Osteocyte (in vitro differentiated cells): ENCODE measurements around the gene DICER1. TPM values are rescaled to one million over a fixed set of nuclear protein-coding genes. Genes with fewer than 3 reads are reported as not detected.

Source experiments
- DNase-seq: peaks from one replicate; pipeline ENCODE4 v3.0.0; 2021; ENCODE audit warnings: mixed read lengths; ENCODE audit not compliant: unreplicated experiment; ENCODE audit errors: extremely low spot score
- H3K27ac Mint-ChIP-seq: one replicate; pipeline ENCODE4 v1.8.0; 2021; ENCODE audit warnings: mild to moderate bottlenecking, mixed read lengths; ENCODE audit not compliant: unreplicated experiment
- H3K27me3 Mint-ChIP-seq: one replicate; pipeline ENCODE4 v1.8.0; 2021; ENCODE audit warnings: mixed read lengths; ENCODE audit not compliant: unreplicated experiment
- H3K36me3 Mint-ChIP-seq: one replicate; pipeline ENCODE4 v1.8.0; 2021; ENCODE audit warnings: mixed read lengths; ENCODE audit not compliant: unreplicated experiment
- H3K4me1 Mint-ChIP-seq: one replicate; pipeline ENCODE4 v1.8.0; 2021; ENCODE audit warnings: mixed read lengths; ENCODE audit not compliant: unreplicated experiment
- H3K4me3 Mint-ChIP-seq: one replicate; pipeline ENCODE4 v1.8.0; 2021; ENCODE audit warnings: mild to moderate bottlenecking, moderate library complexity, mixed read lengths; ENCODE audit not compliant: unreplicated experiment
- H3K9me3 Mint-ChIP-seq: one replicate; pipeline ENCODE4 v1.8.0; 2021; ENCODE audit warnings: mixed read lengths; ENCODE audit not compliant: unreplicated experiment
- total RNA-seq: library from RNA; stranded (reverse); gene quantifications from 2 replicates; pipeline ENCODE4 v1.2.1, GENCODE V29; 2021
- TF ChIP-seq, protein P1 (sequence below): fragments of 200-600 bp; sonication (generic); IDR thresholded peaks from 2 replicates; pipeline ENCODE4 v1.5.0; 2021; ENCODE audit warnings: antibody characterized with exemption, mild to moderate bottlenecking, moderate library complexity

Gene DICER1
- total RNA-seq, 1 donor from 2014 or later = 55.9 TPM

DNA sequence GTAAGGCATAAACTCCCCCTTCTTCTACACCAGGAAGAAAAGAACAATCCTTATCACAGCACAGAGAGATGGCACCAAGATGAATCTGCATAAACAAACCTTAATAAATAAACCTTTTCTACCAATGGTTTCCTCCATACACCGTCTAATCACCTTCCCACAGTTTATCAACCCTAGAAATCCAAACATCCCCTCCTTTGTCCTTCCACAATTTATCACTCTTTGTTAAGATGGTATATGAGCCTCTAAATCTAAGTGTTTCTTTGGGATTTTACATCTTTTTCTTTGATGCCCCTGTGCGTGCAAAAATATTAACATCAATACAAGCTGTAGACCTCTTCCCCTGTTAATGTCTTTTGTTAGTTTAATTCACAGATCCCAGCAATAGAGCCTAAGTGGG lies 12.5 kb downstream of the DICER1 start:
- H3K9me3 Mint-ChIP-seq = peaks cover 9% of the 10 kb centered on the region
- H3K4me1 Mint-ChIP-seq = peaks cover 42% of the 10 kb centered on the region
- no peak overlapping the region for H3K4me3 Mint-ChIP-seq
- TF ChIP-seq, protein P1, sequence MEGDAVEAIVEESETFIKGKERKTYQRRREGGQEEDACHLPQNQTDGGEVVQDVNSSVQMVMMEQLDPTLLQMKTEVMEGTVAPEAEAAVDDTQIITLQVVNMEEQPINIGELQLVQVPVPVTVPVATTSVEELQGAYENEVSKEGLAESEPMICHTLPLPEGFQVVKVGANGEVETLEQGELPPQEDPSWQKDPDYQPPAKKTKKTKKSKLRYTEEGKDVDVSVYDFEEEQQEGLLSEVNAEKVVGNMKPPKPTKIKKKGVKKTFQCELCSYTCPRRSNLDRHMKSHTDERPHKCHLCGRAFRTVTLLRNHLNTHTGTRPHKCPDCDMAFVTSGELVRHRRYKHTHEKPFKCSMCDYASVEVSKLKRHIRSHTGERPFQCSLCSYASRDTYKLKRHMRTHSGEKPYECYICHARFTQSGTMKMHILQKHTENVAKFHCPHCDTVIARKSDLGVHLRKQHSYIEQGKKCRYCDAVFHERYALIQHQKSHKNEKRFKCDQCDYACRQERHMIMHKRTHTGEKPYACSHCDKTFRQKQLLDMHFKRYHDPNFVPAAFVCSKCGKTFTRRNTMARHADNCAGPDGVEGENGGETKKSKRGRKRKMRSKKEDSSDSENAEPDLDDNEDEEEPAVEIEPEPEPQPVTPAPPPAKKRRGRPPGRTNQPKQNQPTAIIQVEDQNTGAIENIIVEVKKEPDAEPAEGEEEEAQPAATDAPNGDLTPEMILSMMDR = no peak
- H3K27me3 Mint-ChIP-seq = no peaks in the 10 kb centered on the region
- DNase-seq = no peak
- H3K36me3 Mint-ChIP-seq = peaks cover 12% of the 10 kb centered on the region
- H3K27ac Mint-ChIP-seq = peak overlapping the region; percentile 20

DNA sequence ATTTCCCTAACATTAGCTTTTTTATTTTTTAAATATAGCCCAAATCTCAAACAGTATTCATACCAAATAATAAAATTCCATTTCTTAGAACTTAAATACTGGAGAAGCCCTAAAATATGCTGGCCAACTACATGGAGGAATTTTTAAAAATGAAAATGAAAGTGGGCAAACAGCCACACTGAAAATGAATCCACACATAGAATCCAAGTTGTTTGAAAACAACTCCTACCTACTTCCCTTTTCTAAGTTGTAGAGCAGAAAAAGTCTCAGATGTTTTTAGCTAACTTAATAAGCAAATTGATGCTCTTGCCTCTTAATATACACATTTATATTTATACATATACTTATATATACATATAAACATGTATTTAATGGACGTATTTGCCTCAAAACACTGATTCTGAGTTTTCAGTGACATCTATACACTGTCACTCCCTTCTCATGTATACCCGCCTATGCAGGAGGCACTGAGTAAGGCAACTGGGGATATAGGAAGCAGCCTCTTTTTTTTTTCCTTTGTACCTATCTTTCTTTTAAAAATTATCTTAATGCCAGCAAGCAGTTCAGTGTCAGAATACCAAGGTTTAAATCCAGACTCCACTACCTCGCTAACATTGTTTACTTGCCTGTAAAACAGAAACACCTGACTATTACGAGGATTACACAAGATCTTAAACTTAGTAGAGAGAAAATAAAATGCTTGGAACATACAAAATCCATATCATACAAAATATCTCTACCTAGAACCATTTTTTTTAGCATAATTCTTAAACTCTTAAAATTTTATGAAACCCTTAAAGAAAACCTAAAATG lies 13.3 kb downstream of the DICER1 start:
- TF ChIP-seq, protein P1 = no peak
- peaks cover 12% of the 10 kb centered on the region for H3K36me3 Mint-ChIP-seq
- H3K27me3 Mint-ChIP-seq = no peaks in the 10 kb centered on the region
- H3K9me3 Mint-ChIP-seq = peaks cover 9% of the 10 kb centered on the region
- H3K4me1 Mint-ChIP-seq = peaks cover 41% of the 10 kb centered on the region
- peak overlapping the region; percentile 77 for H3K27ac Mint-ChIP-seq
- H3K4me3 Mint-ChIP-seq = peak overlapping the region; percentile 31
- no peak for DNase-seq

DNA sequence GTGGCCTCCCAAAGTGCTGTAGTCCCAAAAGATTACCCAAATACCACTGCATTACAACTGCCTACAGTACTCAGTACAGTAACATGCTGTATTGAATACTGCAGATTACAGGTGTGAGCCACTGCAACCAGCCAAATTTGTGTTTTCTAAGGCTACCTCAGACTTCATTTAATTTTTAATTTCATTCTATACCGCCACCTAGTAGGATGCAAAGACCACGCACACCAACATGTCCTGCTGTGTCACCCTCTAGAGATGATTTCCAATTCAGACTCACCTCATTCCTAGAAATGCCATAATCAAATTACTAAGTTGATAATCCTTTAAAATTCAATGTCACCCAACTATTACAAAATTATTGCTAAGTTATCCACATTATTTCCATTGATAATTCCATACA lies 15.1 kb downstream of the DICER1 start:
- TF ChIP-seq, protein P1 = no peak
- DNase-seq = no peak
- Mint-ChIP-seq H3K27me3 (no peaks in the 10 kb centered on the region), H3K4me1 (peaks cover 38% of the 10 kb centered on the region), H3K9me3 (peaks cover 9% of the 10 kb centered on the region), H3K36me3 (peaks cover 12% of the 10 kb centered on the region), H3K4me3 (no peak overlapping the region), H3K27ac (peak overlapping the region; percentile 14)

DNA sequence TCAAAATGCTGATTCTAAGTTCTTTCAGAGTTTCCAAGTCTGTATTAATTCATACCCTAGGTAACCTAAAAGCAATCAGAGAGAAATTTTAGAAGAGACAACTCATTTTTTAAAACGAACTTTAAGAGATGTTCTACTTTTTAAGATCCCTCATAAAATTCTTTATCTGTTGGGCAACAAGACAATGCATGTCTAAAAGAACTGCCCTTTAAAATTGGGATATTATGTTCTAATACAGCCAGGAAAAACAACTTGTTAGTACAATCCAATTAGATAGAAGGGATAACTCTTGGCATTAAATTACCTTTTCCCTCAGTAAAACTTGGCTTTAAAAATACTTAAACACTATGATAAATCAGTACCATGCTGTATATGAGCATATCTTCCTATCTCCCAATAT lies 15.6 kb downstream of the DICER1 start:
- Mint-ChIP-seq H3K27ac (peak overlapping the region; percentile 14), H3K9me3 (peaks cover 9% of the 10 kb centered on the region), H3K4me1 (peaks cover 40% of the 10 kb centered on the region), H3K36me3 (peaks cover 11% of the 10 kb centered on the region), H3K27me3 (no peaks in the 10 kb centered on the region), H3K4me3 (no peak overlapping the region)
- DNase-seq = no peak
- TF ChIP-seq, protein P1 = no peak

DNA sequence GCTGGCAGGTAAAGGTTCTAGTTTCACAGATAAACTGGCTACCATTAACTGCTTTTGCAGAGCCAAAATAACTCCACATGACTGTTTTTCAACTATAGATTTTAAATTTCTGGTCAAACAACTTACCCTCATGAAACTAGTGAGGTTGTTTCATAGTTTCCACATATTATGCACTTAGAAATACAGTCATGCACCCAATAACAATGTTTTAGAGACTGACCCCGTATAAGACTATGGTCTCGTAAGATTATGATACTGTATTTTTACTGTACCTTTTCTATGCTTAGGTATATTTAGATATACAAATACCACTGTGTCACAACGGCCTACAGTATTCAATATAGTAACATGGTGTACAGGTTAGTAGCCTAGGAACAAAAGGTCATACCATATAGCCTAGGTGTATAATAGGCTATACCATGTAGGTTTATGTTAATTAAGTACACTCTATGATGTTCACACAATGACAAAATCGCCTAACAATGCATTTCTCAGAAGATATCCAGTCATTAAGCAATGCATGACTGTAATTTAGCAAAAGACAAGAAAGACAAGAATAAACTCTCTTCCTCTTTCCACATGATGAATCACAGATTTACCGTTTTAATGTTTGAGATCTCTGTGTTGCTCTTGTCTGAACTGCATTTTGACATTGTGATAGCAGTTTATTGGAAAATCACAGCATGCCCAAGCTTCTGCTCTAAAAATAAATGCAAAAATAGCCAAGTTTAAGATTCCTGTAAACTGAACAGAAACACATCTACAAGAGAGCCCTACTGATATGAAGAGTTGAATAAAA lies 17.1 kb downstream of the DICER1 start:
- Mint-ChIP-seq H3K4me1 (peaks cover 40% of the 10 kb centered on the region), H3K27me3 (no peaks in the 10 kb centered on the region), H3K9me3 (peaks cover 8% of the 10 kb centered on the region), H3K27ac (peak overlapping the region; percentile 48), H3K4me3 (no peak overlapping the region), H3K36me3 (peaks cover 6% of the 10 kb centered on the region)
- no peak for DNase-seq
- TF ChIP-seq, protein P1 = no peak
